GM18858 (cell line): Measurements from ENCODE around the gene CNRIP1.

Experiments used
- ATAC-seq: cut with Tn5 transposase; IDR thresholded peaks from one replicate; pipeline ENCODE4 v1.9.1; 2021; ENCODE audit not compliant: unreplicated experiment

The CNRIP1 gene

DNA sequence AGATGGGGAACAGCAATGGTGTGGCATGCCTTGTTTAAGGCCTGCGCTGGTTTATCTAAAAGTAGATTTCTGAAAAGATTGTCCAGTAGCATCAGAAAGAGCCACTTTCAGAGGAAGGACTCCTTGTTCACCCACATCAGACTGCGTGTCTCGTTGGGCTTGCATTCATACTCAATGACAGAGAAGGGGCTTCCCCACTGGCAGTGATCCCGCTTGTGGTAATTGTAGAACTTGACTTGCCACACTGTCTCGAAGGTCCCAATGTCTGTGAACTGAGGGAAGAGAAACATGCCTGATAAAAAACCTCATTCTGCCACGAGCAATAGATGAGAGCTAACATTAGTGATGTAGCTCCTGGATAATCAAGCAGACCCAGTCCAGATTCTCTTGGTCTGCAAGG lies 26.0 kb downstream of the CNRIP1 start:
- no peak for ATAC-seq

DNA sequence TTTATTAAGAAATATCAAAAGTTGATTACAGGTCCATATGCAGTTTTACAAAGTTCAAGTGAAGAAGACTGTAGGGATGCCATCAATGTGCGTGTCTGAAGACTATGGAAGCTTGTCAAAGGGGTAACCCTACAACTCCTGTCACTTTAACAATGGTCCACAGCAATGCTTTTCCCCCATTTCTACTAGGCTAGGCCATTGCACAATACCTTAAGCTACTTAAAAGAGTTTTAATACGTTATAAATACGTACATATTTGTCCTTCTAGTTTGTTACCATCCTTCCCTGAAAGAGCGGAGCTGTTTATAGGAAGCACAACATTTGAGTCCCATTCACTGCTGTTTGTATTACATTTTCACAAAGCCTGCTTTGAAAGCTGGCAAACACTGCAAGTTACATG lies 26.7 kb downstream of the CNRIP1 start:
- no peak for ATAC-seq

DNA sequence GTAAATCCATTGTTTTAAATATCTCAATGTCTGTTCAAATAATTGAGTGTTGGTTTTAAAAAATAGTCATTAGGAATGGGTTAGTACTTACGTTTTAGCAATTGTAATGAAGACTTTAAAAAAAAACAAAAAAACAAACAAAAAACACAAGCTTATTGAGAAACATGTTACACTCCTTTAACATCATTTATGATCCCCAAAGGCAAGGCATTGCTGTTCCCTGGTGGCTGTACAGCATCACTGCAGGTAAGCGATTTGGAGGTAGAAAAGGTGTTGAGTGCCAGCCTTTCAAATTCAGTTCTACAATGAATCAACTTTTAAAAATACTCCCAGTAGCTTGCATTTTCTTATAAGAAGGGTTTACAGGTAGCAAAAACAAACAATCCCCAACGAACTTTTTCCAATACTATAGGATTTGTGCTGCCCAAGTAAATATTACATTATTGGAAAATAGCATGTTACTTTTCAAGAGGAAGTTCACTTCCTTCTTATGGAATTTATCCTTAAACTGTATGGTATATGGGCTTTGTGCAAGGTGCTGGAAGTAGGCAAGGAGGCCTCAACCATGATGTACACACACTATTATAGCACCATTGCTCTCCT lies 27.5 kb downstream of the CNRIP1 start:
- peak; percentile 66 for ATAC-seq

DNA sequence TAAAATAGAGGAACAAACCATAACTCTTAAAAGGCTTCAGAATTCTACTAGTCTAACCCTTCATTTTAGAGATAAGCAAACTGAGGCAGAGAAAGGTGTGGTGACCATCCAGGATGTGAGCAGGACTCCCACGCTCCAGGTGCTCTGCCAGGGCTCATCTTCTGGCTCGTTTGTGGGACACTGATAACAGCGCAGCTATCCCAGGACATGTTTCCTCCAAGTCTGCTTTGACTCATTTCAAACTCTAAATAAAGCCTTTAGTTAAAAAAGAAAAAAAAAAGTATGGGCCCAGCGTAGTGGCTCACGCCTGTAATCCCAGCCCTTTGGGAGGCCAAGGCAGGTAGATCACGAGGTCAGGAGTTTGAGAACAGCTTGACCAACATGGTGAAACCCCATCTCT lies 28.4 kb downstream of the CNRIP1 start:
- no peak for ATAC-seq

DNA sequence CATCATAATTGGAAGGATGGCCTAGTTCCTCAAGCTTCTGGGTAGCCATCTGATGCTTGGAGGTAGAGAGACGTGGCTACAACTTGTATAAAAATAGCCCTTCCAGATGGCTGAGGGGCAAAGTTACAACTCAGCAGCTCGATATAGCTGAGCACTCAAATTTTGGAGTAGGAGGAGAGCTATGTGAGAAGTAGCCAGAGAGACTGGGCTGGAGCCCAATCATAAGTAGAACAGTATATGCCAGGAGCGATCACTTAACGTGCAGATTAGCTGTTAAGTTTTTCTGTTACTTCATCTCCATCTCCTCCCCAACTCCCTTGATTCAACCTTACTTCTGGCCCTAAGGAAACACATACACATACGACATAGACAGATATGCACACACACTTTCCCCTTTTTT lies 28.8 kb downstream of the CNRIP1 start:
- ATAC-seq: no peak

DNA sequence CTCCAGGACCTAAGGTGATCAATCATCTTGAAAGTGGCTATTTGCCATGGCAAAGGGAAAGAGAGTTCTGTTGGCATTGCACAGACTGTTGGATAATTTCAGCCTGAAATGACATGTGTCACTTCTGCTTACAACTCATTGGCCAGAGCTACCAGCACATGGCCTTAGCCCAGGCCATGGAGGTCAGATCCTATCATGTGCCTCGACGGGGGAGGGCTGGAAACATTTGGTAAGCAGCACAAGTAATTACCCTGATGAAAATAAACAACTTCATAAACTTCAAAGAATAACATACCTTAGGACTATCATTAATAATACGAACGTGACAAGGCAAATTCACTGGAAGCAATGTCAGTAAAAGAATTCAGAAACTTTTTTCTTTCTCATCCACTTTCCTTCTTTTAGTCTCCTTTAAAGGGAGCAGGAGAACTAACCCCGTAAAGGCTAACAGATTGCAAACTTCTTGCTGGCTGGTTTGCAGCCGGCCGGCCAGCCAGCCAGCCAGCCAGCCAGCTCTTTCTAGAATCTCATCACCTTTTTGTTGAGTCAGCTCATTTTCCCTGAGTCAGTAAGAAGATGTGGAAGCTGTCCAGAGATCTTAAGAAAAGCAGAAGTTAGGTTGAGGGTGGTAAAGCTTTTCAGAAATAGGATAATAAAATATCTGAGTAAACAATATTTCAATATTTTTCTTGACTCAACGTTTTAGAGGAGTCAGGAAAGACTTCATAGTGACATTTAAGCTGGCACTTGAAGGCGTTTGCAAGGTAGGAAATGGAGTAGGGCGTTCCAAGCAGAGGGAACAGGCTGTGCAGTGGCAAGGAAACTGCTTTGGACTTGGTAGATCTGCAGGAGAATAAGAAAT lies 31.9 kb downstream of the CNRIP1 start:
- no peak for ATAC-seq

DNA sequence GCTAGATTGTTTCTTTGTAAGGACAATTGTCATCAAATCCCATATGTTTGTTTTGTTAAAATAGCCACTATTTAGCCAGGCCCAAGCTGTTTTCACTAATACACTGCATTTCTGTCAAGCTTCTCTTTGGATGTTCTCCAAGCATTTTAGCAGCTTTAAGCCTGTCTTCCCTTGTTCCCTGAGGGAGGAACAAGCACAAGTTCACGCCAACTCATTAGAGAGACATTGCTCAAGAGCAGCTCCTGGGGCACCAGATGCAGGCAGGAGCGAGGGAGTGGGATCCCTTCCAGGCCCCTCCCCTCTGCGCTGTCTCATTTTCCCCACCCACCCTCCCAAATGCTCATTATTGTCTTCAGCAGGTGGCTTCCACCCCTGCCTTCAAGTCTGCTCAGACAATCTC lies 34.9 kb downstream of the CNRIP1 start:
- no peak for ATAC-seq

DNA sequence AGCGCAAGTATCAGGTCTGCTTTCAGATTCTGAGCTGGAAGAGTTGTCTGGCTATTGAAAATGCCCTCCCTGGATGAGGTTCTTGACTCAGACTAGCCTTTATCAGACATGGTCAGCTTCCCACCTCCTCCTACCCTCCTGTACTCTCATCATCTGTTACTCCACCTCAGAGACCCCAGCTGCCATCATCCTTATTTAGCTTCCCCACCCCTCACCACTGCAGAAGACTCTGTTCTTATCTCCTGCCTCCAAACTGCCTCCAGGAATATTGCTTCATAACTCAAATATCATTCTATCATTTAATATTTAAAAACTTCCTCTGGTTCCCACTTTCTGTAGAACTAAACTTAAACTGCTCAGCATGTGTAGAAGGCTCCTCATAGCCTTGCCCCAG lies 36.3 kb downstream of the CNRIP1 start:
- no peak for ATAC-seq

DNA sequence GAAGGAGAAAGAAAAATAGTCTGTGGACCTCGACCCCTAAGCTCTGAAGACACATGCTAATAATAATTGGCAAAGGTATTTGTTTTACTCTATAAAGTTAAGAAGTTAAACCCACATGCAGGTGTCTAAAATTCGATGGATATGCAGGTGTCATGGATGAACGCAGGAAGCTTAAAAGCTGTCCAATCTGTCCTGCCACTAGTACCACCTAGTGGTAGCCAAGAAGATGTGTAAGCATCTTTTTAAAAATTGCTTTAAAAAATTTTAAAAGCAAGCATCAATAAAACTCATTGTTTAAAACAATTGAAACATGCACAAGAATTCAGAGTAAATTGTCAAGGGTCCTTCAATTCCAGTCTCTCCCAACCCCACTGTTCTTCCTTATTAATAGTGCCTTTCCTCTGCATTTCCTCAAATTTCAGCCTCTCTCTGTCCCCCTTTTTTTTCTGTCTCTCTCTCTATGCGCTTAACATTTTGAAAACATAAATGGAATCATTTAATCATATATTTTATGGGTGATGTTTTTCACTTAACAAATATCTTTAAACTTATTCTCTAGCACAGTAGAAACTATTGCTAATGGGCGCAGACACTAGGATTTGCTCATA lies 36.8 kb downstream of the CNRIP1 start:
- peak; percentile 47 for ATAC-seq

DNA sequence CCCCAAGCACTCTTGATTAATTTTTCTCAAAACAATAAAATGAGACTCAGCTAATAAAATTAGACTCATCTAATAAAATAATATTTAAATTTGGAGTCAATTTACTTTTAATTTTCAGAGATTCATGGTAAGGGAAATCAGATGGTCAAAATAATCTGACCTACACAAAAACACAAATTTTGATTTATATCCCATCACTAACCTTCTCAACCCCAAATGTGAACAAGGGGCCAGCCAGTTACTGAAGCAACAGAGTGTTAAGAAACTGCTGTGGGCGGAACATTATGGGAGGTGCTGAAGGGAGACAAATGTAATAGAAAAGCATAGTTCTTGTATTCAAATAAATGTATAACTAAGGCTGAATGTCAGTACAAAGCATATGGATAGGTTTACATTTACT lies 39.0 kb downstream of the CNRIP1 start:
- no peak for ATAC-seq

DNA sequence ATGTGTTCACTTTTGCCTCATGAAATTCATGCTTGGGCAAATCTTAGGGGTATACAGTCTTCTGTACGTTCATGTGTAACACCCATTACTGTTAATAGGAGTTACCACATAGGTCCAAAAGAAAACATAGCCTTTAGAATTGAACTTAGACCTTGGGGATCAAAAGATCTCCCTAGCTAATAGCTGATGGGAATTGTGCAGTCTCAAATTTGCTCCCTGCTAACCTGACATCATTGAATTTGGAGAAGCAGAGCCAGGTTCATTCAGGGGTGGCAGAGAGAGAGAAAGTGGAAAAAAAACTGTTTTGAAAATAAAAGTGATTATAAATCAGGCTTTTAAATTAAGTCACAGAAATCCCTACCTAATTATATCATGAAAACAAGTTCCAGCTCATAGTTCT lies 39.4 kb downstream of the CNRIP1 start:
- no peak for ATAC-seq

DNA sequence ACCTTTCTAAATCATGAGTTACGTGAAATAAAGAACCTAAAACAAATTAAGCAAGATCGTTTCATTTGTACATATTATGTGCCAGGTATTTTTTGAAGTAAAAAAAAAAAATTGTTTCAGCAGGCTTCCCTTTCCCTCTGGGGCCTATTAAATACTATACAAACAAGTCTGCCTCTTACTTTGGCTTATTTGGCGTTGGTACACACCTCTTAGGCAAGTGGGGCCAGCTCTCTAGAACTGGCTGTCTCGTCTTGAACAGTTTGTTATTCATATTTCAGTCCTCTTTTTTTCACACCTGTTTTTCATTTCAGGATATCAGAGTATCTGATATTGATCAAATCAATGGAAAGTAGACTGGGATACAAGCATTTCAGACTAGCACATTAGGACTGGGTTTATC lies 40.1 kb downstream of the CNRIP1 start:
- no peak for ATAC-seq

DNA sequence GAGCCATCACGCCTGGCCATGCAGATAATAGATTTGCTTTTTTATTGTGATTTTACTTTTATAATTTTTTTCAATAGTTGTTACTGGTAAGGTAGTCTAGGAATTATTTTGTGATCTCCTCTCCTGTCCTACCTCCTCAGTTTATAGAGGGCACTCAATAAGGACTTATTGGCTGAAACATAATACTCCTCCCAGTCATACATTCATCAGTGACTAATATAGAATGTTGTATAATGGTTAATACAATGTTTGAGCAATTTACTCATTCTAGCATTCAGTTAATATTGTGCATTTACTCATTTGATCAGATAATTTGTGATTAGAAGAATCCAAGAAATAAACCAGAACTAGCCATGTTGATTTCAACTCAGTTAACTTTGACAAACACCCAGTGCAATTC lies 41.6 kb downstream of the CNRIP1 start:
- no peak for ATAC-seq

DNA sequence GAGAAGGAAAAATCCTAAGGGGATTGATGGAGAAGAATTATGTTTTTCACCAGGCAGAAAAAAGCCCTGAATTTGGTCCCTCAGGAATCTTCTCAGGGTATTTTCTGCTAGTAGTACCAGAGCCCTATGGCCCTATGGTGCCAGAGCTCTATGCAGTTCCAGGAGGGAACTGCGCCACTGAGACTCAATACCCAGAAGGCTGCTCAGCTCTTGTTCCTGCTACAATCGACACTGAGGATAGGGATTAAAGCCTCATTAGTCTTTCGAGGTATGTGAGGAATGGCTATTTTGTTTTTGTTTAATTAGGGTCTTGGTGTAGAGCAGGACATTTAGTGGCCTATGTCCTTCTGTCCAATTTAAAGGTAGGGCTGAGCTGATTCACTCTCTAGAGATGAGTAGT lies 45.7 kb downstream of the CNRIP1 start:
- ATAC-seq: no peak

DNA sequence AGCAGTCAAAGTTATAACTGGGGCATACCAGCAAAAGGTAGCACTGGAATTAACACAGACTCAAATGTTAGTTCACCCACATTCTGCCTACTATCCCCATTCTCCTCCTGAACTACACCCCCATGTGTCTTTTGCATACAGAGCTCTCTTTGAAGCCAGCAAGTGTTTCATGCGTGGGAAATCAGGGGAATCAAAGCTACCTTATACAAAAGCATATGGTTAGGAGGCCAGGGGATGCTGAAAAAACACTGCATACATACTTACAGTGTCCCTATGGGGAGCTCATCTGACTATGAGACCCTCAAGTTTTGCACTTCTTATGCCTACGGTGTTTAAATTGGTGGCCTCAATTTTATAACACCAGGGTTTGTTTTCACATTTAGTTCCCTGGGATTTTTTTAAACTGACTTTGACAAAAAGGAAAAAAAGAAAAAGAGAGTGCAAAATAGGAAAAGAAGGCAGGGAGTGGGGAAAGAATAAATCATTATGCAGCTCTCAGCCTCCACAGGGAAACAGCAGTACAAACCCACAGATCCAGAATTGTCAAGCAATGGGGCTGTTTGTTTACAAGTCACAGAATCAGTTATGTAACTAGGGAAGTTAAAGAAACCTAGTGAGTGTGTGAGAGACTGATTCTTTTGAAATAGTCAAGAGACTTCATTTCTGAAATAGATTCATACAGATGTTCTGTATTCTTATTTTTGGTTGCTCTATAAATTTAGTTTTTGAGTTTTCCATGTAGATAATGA lies 47.3 kb downstream of the CNRIP1 start:
- no peak for ATAC-seq

DNA sequence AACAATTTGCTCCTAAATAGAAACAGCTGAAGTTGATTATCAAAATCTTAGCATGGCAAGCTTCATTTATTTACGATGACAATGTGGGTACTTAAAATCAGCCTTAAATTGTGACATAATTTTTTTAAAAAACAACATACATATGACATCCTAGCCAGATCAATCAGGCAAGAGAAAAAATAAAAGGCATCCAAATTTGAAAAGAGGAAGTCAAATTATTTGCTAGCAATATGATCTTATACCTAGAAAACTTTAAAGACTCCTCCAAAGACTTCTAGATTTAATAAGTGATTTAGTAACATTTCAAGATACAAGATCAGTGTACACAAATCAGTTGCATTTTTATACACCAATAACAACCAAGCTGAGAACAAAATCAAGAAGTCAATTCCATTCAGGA lies 53.1 kb downstream of the CNRIP1 start:
- no peak for ATAC-seq

DNA sequence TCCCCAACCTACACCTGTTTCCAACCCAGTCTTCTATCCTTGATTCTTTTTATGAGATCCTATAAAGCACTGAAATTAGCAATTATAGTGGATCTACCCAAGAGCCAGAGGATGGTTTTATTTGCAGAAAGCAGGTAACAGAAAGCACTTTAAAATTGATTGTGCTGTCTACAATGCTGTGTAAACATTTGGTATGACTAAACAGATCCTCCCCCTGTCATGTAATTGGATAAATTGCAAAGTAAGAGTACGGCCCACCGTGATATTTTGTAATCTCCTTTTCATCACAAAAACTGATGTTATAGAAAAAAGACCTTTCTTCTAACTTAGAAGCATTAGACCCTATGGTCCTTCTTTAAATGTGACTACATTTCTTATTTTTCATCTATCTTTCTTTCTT lies 56.1 kb downstream of the CNRIP1 start:
- ATAC-seq: no peak

DNA sequence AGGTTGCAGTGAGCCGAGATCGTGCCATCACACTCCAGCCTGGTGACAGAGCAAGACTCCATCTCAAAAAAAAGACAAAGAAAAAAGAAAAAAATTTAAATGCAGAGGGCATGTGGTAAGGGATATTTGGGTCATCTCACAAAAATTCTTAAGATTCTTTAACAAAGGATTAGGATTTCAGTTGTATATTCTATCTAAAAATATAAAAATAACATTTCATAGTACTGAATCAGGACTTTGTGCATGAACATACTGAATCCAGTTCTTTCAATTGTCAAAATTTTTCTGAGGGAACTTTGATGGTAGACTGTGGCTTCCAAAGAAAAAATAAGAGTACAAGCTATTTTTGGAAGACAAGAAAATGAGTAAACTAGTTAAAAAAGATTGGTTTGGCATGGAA lies 60.9 kb downstream of the CNRIP1 start:
- no peak for ATAC-seq

DNA sequence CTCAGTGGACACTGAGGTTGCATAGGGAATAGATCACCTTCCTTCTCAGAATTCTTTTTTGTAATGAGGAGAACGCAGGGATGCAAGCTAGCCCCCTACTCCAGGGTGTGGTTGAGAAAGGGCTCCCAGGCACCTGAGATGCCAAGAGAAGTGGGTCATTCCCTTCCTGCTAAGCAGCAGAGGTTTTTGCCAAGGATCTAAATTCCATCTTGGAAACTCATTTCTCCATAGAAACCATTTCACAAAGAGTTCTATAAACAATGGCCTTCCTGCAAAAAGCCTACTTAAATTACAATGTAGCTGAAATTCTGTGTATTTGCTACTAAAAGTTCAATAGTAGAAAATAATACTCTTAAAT lies 63.7 kb downstream of the CNRIP1 start:
- no peak for ATAC-seq

DNA sequence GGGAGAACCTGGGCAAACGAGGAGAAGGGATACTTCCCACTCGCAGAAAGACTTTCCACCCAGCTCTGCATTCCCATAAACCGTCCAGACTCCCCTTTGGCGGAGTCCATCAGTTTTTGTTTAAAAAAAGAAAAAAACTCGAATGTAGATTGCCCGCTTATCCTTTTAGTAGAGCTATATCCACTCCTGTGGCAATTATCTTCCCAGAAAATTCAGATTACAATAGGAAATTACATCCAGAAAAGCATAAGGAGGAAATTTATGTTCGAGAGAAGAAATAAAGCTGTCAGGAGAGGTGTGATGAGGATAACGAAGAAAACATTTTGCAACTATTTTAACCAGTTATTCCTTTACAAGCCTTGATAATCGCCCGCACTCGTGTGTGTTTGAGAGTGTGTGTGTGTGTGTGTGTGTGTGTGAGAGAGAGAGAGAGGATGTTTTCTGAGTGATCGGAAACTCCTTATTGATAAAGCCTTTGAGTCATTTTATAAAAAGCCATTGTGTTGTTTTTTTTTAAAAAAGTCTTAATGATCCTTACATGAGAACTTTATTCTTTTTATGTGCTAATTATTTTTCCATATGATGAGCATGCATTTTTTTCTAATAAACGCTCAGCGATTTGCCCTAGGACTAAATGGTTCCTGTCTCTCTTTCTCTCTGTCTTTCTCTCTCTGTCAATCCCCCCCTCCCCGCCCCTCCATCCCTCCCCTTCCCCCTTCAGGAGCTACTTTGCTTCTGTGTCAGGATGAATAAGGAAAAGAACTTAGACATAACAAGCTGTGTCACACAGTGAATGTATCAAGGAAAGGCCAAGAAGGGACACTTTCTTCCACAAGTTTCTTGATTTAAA lies 66.3 kb downstream of the CNRIP1 start:
- ATAC-seq: no peak
